ENCODE data around the gene SRGAP3.
A peak's percentile ranks its signal among the peaks of the same experiment; 100 is the strongest.

The SRGAP3 gene

DNA sequence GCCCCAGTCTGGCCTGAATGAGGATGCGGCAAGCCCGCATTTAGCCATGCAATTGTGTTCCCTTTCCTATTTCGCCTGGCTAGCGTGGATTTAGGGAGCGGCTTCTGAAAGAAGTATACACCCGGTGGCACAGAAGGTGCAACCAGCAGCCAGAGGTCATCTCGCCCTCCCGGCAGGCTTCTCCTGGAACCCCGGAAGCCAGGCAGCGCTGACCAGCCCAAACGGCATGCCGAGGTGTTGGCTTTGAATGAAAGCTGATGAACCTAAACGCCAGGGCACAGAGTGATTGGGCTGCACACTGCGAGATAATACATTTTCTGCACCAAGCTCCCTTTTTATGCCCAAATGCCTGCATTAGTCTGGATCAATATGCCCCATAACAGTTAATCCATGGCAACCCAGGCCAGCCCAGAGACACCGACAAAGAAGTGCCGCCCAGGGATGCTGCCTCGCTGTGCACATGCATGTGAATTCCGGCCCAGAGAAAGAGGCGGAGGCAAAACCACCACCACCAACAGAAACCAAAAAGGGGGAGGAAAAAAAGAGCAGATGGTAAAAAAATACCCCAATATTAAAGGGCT, 1.4 kb downstream of the SRGAP3 start:
- no peak for DNase-seq (ENCODE audit: low read depth)
- TF ChIP-seq, protein P1, sequence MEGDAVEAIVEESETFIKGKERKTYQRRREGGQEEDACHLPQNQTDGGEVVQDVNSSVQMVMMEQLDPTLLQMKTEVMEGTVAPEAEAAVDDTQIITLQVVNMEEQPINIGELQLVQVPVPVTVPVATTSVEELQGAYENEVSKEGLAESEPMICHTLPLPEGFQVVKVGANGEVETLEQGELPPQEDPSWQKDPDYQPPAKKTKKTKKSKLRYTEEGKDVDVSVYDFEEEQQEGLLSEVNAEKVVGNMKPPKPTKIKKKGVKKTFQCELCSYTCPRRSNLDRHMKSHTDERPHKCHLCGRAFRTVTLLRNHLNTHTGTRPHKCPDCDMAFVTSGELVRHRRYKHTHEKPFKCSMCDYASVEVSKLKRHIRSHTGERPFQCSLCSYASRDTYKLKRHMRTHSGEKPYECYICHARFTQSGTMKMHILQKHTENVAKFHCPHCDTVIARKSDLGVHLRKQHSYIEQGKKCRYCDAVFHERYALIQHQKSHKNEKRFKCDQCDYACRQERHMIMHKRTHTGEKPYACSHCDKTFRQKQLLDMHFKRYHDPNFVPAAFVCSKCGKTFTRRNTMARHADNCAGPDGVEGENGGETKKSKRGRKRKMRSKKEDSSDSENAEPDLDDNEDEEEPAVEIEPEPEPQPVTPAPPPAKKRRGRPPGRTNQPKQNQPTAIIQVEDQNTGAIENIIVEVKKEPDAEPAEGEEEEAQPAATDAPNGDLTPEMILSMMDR (IDR thresholded peaks at IDR 0.05; ENCODE audit: insufficient read depth, low read depth, low read length, missing control alignments): no peak
- peak overlapping the region; percentile 73 for H3K4me3 ChIP-seq (ENCODE audit: low read depth, low read length)

DNA sequence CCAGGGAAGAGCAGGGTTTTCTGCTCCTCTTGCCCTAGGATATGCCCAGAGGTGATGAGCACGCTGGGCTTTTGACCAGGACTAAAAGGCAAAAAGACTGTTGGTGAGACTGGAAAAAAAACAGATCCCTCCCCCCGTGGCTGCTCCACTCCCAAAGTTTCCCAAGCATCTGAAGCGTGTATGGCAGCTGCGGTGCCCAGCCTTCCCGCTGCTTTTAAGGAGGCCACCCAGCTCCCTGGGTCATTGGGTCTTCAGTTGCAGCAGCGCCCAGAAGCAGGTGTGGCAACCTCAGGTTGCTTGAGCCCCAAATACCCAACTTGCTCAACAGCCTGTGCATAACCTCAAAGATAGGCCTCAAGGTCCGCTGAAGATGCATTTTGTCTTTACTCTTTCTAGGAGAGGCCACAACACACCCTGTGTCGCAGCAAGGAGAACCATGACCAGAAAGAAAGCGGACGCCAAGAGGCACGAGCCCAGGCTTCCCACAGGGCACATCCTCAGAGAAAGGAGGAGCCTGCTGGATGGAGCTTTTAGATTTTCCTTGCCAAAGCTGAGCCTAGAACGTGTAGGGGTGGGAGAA, 2.0 kb downstream of the SRGAP3 start:
- no peak for DNase-seq (ENCODE audit: low read depth)
- TF ChIP-seq, protein P1 (IDR thresholded peaks at IDR 0.05; ENCODE audit: insufficient read depth, low read depth, low read length, missing control alignments): no peak
- H3K4me3 ChIP-seq (ENCODE audit: low read depth, low read length): no peak overlapping the region

DNA sequence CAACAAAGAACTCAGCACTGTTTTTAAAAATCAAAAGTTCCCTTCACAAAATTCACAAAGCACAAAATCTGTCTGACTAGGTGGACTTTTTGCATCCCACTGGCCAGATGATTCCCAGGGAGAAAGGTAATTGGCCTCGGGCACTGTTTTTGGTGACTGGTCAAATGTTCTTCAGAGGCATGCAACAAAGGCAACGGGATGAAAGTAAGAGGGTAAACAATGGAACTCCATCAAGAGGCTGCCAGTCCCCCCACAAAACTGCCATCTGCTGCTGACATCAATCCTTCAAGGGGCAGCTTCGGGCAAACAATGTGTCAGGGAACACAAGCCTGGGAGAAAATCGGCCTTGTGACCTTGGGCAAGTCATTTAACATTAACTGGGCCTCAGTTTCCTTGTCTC, 3.3 kb downstream of the SRGAP3 start:
- H3K4me3 ChIP-seq (ENCODE audit: low read depth, low read length): no peak overlapping the region
- TF ChIP-seq, protein P1 (IDR thresholded peaks at IDR 0.05; ENCODE audit: insufficient read depth, low read depth, low read length, missing control alignments): no peak
- DNase-seq (ENCODE audit: low read depth): no peak

DNA sequence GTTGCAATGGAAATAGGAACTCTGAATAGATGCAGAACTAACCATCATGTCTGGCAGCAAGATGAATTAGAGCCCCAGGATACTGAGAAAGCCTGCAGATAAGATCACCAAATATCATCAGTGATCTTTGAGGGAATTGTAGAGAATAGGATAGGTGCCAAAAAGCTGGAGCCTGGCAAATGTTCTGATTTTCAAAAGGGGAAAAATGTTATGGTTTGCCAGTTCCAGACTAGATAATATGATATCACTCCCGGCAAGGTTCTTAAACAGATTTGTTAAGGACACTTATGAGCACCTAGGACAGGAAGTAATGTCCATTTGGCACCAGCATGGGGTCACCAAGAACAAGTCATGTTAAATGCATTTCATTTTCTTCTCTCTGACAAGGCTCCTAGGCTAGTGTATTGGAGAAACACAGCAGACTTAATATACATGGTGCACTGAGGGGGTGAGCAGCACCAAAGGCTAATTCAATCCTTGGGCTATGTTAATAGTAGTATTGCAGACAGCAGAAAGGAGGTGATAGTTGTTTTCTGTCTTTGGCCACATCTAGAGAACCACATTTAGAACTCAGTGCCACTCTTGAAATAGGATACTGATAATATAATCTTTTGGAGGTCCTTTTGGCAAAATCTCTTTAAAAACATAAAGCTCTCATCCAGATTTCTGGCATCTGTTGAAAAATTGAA, 4.8 kb downstream of the SRGAP3 start:
- TF ChIP-seq, protein P1 (IDR thresholded peaks at IDR 0.05; ENCODE audit: insufficient read depth, low read depth, low read length, missing control alignments): no peak
- DNase-seq (ENCODE audit: low read depth): no peak

DNA sequence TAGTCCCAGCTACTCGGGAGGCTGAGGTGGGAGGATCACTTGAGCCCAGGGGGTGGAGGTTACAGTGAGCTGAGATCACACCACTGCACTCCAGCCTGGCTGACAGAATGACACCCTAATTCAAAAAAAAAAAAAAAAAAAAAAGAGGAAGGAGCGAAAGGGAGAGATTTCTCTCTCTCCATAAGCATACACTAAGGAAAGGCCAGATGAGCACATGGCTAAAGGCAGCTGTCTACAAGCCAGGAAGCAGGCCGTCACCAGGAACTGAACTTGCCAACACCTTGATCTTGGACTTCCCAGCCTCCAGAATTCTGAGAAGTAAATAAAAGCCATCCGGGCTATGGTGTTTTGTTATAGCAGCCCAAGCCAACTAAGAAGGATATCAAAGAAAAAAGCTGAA, 7.5 kb downstream of the SRGAP3 start:
- DNase-seq (ENCODE audit: low read depth): no peak
- no peak overlapping the region for H3K4me3 ChIP-seq (ENCODE audit: low read depth, low read length)
- TF ChIP-seq, protein P1 (IDR thresholded peaks at IDR 0.05; ENCODE audit: insufficient read depth, low read depth, low read length, missing control alignments): no peak

More for the DNA sequence above, 4.8 kb downstream of the SRGAP3 start:
- H3K4me3 ChIP-seq (ENCODE audit: low read depth, low read length): no peak overlapping the region

DNA sequence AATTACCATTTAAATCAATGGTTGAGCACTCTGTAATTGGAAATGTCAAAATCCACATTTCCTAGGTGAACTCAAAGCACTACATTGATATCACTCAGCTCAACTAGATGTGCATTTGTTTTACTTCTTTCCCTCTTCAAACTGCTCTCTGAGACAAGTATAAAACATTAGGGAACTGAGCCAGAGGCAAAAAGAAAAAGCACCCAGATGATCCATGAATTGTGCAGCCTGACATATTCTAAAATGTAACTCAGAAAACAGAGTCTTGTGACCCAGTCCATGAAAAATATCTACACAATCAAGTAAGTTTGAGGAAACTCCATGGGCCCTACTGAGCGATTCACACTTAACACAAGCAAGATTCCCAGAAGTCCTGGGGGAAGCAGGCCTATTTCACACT, 9.8 kb downstream of the SRGAP3 start:
- H3K4me3 ChIP-seq (ENCODE audit: low read depth, low read length): no peak overlapping the region
- TF ChIP-seq, protein P1 (IDR thresholded peaks at IDR 0.05; ENCODE audit: insufficient read depth, low read depth, low read length, missing control alignments): no peak
- DNase-seq (ENCODE audit: low read depth): no peak
